NCI-H2196 (cell line): ENCODE results near the gene RPE65.
"Not testable (repeated sequence)": the region's sequence is repeated elsewhere in the genome, so short reads cannot be mapped to it uniquely, and the experiment has no call there.

Experiments
- DNase-seq: peaks from one replicate; lab custom pipeline; 2025; ENCODE audit not compliant: unreplicated experiment; lab: John Stamatoyannopoulos, UW

Gene RPE65

GRCh38 chr1:68453060-68453670 lies 3.4 kb upstream of the RPE65 start:
- no peak for DNase-seq

- DNase-seq: no peak
These were observed 1.4 kb downstream of the RPE65 start for GRCh38 chr1:68448365-68448764.

- DNase-seq: no peak
These were observed 4.0 kb downstream of the RPE65 start for GRCh38 chr1:68445709-68446108.

- DNase-seq: peak; percentile 15
These were observed 6.8 kb downstream of the RPE65 start for GRCh38 chr1:68442822-68443556.

GRCh38 chr1:68442006-68442405 lies 7.7 kb downstream of the RPE65 start:
- DNase-seq: no peak

GRCh38 chr1:68438310-68438709 lies 11.4 kb downstream of the RPE65 start:
- no peak for DNase-seq

- no peak for DNase-seq
These were observed 16.4 kb downstream of the RPE65 start for GRCh38 chr1:68433395-68433794.

GRCh38 chr1:68431076-68431475 lies 18.7 kb downstream of the RPE65 start:
- DNase-seq: no peak

GRCh38 chr1:68429233-68429808 lies 20.4 kb downstream of the RPE65 start:
- no peak for DNase-seq

- DNase-seq: no peak
These were observed 23.2 kb downstream of the RPE65 start for GRCh38 chr1:68426594-68426993.

GRCh38 chr1:68421350-68421749 lies 28.4 kb downstream of the RPE65 start:
- no peak for DNase-seq

- no peak for DNase-seq
These were observed 40.3 kb downstream of the RPE65 start for GRCh38 chr1:68409426-68409825.

- no peak for DNase-seq
These were observed 48.2 kb downstream of the RPE65 start for GRCh38 chr1:68401506-68401905.

- DNase-seq: not testable (repeated sequence)
These were observed 54.2 kb downstream of the RPE65 start for GRCh38 chr1:68395575-68395974.

GRCh38 chr1:68392474-68392873 lies 57.3 kb downstream of the RPE65 start:
- DNase-seq: not testable (repeated sequence)

- not testable (repeated sequence) for DNase-seq
These were observed 63.8 kb downstream of the RPE65 start for GRCh38 chr1:68385798-68386524.

GRCh38 chr1:68384872-68385411 lies 64.8 kb downstream of the RPE65 start:
- DNase-seq: no peak

GRCh38 chr1:68384321-68384813 lies 65.4 kb downstream of the RPE65 start:
- DNase-seq: peak; percentile 11

GRCh38 chr1:68383092-68383491 lies 66.7 kb downstream of the RPE65 start:
- no peak for DNase-seq

GRCh38 chr1:68379085-68379478 lies 70.7 kb downstream of the RPE65 start:
- DNase-seq: no peak
